Measurements from ENCODE around the gene CDKL4.
"Not testable (repeated sequence)": the region's sequence is repeated elsewhere in the genome, so short reads cannot be mapped to it uniquely, and the experiment has no call there.

- TF ChIP-seq CTCF (conservative IDR thresholded peaks at IDR 0.05; ENCODE audit: low read depth, low read length); EZH2 (IDR thresholded peaks at IDR 0.05; ENCODE audit: borderline replicate concordance, low read depth, low read length, poor library complexity, severe bottlenecking): not testable (repeated sequence)
These were observed 105.5 kb downstream of the CDKL4 start for GRCh38 chr2:39138187-39138836.

All from A673 (cell line).